ENCODE measurements around the gene CCSAP. TPM values are rescaled to one million over a fixed set of nuclear protein-coding genes. Genes with fewer than 3 reads are reported as not detected.

The CCSAP gene
- total RNA-seq, 1 donor from 2014 or later, result 5.1 TPM

GRCh38 chr1:229283183-229283611 is 59.6 kb downstream of the CCSAP start:
- no peak overlapping the region for H3K4me3 ChIP-seq (ENCODE audit: low read depth, low read length)
- TF ChIP-seq CTCF (conservative IDR thresholded peaks at IDR 0.05; ENCODE audit: low read depth, low read length), result no peak
- DNase-seq (ENCODE audit: low read depth), result no peak

- H3K4me3 ChIP-seq (ENCODE audit: low read depth, low read length), result no peak overlapping the region
- DNase-seq (ENCODE audit: low read depth), result no peak
- no peak for TF ChIP-seq CTCF (conservative IDR thresholded peaks at IDR 0.05; ENCODE audit: low read depth, low read length)
These were observed 60.5 kb downstream of the CCSAP start for GRCh38 chr1:229282295-229282823.

GRCh38 chr1:229281339-229281926 is 61.4 kb downstream of the CCSAP start:
- TF ChIP-seq CTCF (conservative IDR thresholded peaks at IDR 0.05; ENCODE audit: low read depth, low read length), result no peak
- H3K4me3 ChIP-seq (ENCODE audit: low read depth, low read length), result no peak overlapping the region
- DNase-seq (ENCODE audit: low read depth), result no peak

GRCh38 chr1:229280921-229281320 is 61.9 kb downstream of the CCSAP start:
- no peak for DNase-seq (ENCODE audit: low read depth)
- TF ChIP-seq CTCF (conservative IDR thresholded peaks at IDR 0.05; ENCODE audit: low read depth, low read length), result no peak
- H3K4me3 ChIP-seq (ENCODE audit: low read depth, low read length), result no peak overlapping the region

GRCh38 chr1:229280037-229280828 is 62.6 kb downstream of the CCSAP start:
- no peak for DNase-seq (ENCODE audit: low read depth)
- no peak overlapping the region for H3K4me3 ChIP-seq (ENCODE audit: low read depth, low read length)
- TF ChIP-seq CTCF (conservative IDR thresholded peaks at IDR 0.05; ENCODE audit: low read depth, low read length), result no peak

GRCh38 chr1:229279242-229279641 is 63.6 kb downstream of the CCSAP start:
- no peak for TF ChIP-seq CTCF (conservative IDR thresholded peaks at IDR 0.05; ENCODE audit: low read depth, low read length)
- no peak for DNase-seq (ENCODE audit: low read depth)
- no peak overlapping the region for H3K4me3 ChIP-seq (ENCODE audit: low read depth, low read length)

All from epithelial cell of proximal tubule (primary cell).